Sciatic nerve (tissue), 2 donors: ENCODE results near the gene DRC3. TPM values are rescaled to one million over a fixed set of nuclear protein-coding genes. Genes with fewer than 3 reads are reported as not detected.

Experiments used
- ATAC-seq: fragments of 200-7000 bp; cut with Tn5 transposase; one replicate; pipeline ENCODE4 v1.9.1; 2020; ENCODE audit warnings: mild to moderate bottlenecking, moderate library complexity
- DNase-seq: peaks from one replicate; pipeline ENCODE4 v3.0.0-alpha.2; 2020; ENCODE audit warnings: low spot score
- intact Hi-C: fragments of 100-400 bp; cut with DNase I; formaldehyde crosslinking; loops from one replicate; pipeline ENCODE4 v1.14.2; 2022
- total RNA-seq: library from RNA; stranded (reverse); fragmentation: NEBNext Ultra II Directional; extraction: Animal tissue kit (Norgen Biotek cat#: 25700); gene quantifications from one replicate; pipeline ENCODE4 v1.2.1, GENCODE V29; 2021
- donor health status: DM: no; HTN: no; CAD: no.
- donor health status: DM: no; HTN: no; CAD: no.

The DRC3 gene, protein sequence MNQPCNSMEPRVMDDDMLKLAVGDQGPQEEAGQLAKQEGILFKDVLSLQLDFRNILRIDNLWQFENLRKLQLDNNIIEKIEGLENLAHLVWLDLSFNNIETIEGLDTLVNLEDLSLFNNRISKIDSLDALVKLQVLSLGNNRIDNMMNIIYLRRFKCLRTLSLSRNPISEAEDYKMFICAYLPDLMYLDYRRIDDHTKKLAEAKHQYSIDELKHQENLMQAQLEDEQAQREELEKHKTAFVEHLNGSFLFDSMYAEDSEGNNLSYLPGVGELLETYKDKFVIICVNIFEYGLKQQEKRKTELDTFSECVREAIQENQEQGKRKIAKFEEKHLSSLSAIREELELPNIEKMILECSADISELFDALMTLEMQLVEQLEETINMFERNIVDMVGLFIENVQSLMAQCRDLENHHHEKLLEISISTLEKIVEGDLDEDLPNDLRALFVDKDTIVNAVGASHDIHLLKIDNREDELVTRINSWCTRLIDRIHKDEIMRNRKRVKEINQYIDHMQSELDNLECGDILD
- total RNA-seq = 5.8 TPM

DNA sequence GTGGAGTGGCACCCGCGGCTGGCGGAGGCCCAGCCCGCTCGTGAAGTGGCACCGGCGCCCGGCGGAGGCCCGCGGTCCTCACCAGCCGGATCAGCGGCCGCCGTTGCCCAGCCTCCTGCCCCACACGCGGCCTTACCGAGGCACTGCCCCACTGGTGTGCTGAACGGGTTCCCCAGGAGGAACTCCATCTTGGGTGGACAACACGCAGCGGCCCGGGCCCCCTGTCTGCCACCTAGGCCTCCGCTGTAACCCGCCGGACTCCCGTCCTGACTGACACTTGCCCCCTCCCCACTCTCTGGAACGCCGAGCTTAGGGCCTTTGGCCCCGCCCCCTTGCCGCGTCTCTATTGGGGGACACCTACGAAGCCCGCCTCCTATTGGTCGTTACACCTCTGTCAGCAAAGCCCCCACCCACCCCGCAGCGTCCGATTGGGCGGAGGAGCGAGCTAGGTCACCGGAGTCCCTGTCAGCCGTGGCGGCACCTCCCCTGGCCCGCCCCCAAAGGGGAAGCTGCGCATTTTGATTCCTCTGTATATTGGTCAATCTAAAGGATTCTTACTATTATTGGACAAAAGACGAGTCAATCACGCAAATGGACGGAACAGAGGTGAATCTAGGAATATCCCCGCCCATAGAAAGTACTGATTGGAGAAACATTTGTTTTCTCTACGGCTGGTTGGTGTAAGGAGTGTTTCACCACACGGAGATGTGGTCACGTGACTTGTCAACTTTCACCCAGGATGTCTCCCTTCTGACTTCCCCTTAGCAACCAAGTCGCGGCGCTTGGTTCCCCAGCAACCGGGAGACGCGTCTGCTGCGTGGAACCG is at the start of gene DRC3, which contains the start of gene TOM1L2:
DRC3 (plus strand) TSS at position 737 of the 826 bp plus-strand sequence. CDS start 4,737 bp downstream, outside the sequence.
TOM1L2 (minus strand) TSS at position 275 of the 826 bp plus-strand sequence; CDS start at position 188, 87 bp downstream.
- intact Hi-C loops = no loop called here
- peak; percentile 100 for DNase-seq
- ATAC-seq = peak; percentile 99

- ATAC-seq (no peak), DNase-seq (no peak)
- intact Hi-C loops = no loop called here
Observed at GRCh38 chr17:17924131-17924856, 48.4 kb upstream of the DRC3 start.

DNA sequence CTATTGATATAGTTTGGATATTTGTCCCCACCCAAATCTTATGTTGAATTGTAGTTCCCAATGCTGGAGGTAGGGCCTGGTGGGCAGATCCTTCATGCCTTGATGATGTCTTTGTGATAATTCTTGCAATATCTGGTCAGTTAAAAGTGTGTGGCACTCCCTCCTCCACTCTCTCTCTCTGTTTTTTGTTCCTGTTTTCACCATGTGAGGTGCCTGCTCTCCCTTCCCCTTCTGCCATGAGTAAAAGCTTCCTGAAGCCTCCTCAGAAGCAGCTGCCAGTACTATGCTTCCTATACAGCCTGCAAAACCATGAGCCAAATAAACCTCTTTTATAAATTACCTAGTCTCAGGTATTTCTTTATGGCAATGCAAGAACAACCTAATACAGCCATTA is 47.8 kb upstream of the DRC3 start:
- intact Hi-C loops = no loop called here
- ATAC-seq (no peak), DNase-seq (no peak)

- no peak for ATAC-seq
- intact Hi-C loops = no loop called here
- DNase-seq = no peak
Observed at GRCh38 chr17:17926036-17926435, 46.6 kb upstream of the DRC3 start.

DNA sequence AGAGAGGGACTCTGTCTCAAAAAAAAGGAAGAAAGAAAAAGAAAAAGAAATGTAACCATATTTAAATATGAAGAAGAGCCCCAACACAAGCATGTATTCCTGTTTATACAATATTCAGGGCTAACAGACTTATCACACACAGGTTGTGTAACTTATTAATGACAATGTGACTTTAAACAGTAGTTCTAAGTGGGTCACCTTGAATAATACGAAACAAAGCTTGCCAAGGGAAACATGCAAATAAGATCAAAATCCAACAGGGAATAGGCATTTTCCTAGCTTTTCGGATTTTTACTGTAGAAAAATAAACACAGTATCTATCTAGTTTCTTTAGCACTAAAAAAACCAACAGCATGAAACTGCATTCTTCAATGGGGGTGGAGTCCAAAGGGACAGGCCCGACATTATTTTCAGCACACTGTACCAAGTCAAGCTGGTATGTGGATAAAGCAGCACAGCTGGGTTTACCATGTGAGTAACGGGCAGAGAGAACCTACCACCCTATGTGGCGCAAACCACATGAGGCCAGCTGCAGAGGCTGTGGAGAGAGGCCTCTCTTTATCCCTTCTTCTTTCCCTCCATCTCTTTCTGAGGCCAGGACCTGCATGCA is 45.7 kb upstream of the DRC3 start:
- intact Hi-C loops = no loop called here
- ATAC-seq (no peak), DNase-seq (no peak)

DNA sequence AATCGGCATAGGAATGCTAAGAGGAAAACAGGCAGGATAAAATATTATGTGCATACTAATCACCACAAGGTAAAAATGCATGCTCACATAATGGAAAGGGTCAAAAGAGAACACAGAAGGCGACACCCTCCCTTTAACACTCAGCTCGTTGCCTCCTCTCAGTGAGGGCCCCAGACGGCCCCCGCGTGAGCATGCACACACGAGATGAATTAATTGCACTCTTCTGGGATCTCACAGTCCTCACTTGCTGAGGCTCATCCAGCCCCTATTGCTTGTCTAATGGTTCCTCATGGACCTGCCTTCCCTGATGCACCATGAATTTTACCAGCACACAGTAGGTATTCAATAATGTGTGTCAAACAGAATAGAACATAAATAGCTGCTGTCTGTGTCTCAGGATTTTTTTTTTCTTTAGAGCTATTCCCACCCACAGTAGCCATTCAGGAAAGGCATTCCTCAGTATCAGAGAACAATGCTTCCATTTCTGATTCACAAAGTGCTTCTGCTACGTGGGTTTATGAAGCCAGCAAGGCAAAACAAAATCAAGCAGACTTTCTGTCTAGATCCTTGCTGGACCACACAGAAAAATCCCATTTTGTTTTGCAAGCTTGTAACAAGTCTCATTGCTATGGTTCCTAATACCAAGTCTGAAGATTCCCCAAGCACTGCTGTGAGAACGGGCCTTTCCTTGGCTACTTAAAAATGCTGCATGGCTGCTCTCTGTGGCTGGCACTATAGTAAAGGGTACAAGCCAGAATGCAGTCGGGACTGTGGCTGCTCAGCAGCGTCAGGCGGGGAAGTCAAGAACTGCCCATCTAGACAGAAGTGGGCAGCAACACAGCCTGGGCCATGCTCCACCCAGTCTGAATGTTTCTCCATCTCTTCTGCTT is 44.0 kb upstream of the DRC3 start:
- peak; percentile 78 for ATAC-seq
- intact Hi-C loops = no loop called here
- DNase-seq = no peak

DNA sequence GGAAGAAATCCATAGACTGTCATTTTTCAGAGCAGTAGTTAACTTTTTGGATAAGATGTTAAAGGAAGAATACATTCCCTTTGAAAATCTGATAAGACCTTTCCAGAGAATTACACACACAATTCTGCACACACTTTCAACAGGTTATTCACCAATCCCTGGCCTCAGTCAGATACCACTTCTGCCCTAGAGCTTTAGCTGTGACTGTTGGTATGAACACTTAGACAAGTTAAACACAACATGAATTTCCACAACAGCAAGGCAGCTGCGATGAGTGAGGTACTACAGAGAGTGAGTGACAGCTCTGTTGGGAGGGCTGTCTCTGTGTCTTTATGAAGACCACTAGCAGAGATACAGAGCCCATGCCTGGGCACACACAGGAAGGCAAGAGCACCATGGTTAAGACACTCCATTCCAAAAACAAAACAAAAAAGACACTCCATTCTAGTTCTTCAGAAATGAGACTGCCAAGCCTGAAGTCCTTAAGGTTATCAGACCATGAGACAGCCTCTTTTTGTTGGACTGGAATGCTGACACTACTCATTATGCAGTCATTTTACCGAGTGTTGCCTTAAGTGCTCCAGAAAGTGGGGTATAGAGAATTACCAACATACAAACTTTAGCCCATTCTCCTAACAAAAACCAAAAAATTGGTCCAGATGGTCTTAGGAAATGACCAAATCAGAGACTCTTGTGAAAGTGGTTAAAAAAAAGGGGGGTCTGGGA is 42.8 kb upstream of the DRC3 start:
- intact Hi-C loops = no loop called here
- ATAC-seq = no peak
- no peak for DNase-seq

DNA sequence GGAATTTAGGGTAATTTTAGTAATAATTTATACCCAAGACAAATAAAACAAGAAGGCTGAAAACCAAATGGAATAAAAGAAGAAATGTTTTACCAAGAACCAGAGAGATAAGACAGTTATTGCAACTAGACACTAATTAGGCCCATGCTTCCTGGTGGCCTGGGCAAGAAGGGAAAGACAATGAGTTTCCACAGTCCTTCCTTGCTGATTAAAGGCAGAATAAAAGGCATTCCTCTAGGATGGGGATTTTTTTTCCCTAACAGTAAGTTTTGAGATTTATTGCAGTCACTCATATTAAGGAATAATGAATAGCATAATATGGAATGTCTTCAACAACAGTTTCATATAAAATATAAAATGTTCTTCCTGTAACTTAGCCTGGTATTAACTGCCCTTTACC is 42.0 kb upstream of the DRC3 start:
- DNase-seq (no peak), ATAC-seq (no peak)
- intact Hi-C loops = no loop called here

GRCh38 chr17:17931159-17931558 is 41.5 kb upstream of the DRC3 start:
- DNase-seq = no peak
- intact Hi-C loops = no loop called here

GRCh38 chr17:17933775-17934174 is 38.9 kb upstream of the DRC3 start:
- ATAC-seq (no peak), DNase-seq (no peak)
- intact Hi-C loops = no loop called here

More at GRCh38 chr17:17931159-17931558, 41.5 kb upstream of the DRC3 start:
- ATAC-seq = no peak

DNA sequence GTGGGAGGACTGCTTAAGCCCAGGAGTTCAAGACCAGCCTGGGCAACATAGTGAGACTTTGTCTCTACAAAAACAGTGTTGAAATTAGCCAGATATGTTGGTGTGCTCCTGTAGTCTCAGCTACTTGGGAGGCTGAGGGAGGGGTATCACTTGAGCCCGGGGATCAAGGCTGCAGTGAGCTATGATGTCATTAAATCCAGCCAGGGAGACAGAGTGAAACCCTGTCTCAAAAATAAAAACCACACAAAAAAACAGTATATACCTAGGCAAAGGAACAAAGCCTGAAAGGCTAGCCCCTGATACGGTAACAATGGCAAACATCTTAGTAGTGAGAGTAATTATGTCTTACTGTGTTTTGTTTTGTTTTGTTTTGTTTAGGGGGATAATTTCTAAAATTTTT is 38.4 kb upstream of the DRC3 start:
- intact Hi-C loops = no loop called here
- no peak for DNase-seq
- ATAC-seq = no peak

GRCh38 chr17:17934806-17935205 is 37.9 kb upstream of the DRC3 start:
- ATAC-seq (no peak), DNase-seq (no peak)
- intact Hi-C loops = no loop called here

GRCh38 chr17:17935321-17936271 is 37.1 kb upstream of the DRC3 start:
- ATAC-seq (peak; percentile 90), DNase-seq (no peak)
- intact Hi-C loops = no loop called here

DNA sequence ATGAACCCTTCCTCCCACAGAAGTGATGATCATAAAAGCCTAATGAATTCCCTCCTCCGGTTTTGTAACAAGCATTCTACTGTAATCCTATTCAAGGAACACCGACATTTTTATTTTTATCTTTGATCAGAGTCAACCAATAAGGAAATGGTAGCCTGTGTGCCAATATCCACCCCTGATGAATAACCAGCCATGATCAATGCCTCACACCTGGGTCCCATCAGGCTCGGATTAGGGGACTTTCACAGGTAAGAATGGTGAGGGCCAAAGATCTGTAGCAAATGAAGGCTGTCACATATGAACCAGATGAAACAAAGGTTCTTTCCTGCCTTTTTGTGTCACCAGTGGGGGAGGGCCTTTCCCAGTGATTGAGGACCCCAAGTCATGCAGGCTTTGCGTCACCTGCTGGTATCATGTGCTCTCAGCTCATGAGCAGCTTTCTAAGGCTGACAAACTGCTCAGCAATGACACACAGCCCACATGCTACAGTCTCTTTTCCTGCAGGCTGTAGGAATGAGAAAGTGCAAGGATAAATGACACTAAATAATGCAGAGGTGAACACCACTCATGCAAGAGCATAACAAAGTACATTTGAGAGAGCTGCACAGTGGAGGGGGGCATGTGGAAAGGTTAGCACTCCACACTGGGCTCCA is 35.3 kb upstream of the DRC3 start:
- intact Hi-C loops = no loop called here
- ATAC-seq = no peak
- no peak for DNase-seq

DNA sequence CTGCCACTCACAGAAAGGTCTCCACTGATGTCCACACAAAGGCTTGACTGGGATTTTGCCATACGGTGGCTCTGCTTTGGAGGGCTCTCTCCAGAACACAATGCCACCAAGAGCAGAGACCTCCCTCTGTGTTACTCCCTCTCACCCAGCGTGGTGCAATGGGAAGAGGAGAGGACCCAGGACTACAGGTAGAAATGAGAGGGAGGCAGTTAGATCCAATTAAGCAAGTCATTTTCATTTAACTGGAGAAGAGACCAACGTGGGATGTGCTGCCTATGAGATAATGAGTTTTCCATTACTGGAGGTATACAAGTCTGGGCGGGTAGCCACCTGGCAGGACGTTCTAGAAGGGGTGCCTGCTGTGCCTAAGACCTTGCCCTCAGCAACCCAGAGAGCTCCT is 34.7 kb upstream of the DRC3 start:
- intact Hi-C loops = no loop called here
- DNase-seq = no peak
- ATAC-seq = no peak
